ENCODE data around the gene CUEDC2. TPM values are rescaled to one million over a fixed set of nuclear protein-coding genes. Genes with fewer than 3 reads are reported as not detected.

CUEDC2 gene
- total RNA-seq, 1 experiment from 2014 or later = 40.2 TPM

DNA sequence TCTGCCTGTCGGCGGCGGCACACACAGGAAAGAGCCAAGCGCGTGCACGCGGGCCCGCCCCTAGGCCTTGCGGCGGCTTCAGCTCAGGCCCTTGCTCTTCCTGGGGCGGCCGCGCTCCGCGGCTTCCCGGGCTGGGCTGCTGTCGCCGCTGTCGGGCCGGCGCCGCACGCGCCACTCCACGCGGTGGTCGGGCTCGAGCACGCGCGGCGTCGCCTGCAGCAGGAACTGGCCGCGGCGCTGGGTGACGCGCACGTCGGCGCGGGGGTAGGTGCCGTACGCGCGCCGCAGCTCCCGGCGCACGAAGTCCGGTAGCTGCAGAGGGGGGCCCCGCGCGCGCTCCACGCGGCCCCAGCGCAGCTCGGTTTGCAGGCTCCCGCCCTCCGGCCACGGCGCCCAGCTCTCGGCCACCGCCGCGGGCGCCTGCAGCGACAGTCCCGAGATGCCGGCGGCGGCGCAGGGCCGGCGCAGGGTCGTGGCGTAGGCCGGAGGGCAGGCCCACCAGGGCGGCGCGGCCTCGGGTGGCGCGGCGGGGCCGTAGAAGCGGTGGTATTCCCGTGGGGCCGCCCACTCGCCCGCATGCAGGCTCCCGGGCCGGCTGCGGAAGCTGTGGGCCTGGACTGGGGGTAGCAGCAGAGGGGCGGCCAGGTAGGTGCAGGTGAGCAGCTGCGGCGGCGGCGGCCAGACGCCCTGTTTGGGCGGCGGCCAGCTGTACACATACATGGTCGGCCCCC, 18.2 kb upstream of the CUEDC2 start (continued):
- TF ChIP-seq NFYB (CRISPR knock-in tag; conservative IDR thresholded peaks at IDR 0.05; ENCODE audit: low read depth) (no peak), ZNF671 (CRISPR knock-in tag; IDR thresholded peaks at IDR 0.05) (no peak), EMX1 (CRISPR knock-in tag; IDR thresholded peaks at IDR 0.05) (no peak), ZBTB43 (CRISPR knock-in tag; IDR thresholded peaks at IDR 0.05) (no peak; the same call in 1 of the 2 replicates), E2F1 (CRISPR knock-in tag; IDR thresholded peaks at IDR 0.05) (no peak), SP1 (CRISPR knock-in tag; conservative IDR thresholded peaks at IDR 0.05) (peak; percentile 73; the same call in 1 of the 2 replicates), MLX (CRISPR knock-in tag; IDR thresholded peaks at IDR 0.05) (no peak), SOX15 (CRISPR knock-in tag; IDR thresholded peaks at IDR 0.05) (no peak), ATF3 (CRISPR knock-in tag; conservative IDR thresholded peaks at IDR 0.05) (no peak), ATF2 (CRISPR knock-in tag; IDR thresholded peaks at IDR 0.05; ENCODE audit: borderline replicate concordance, low read depth) (no peak)
- TF ChIP-seq, protein P1, sequence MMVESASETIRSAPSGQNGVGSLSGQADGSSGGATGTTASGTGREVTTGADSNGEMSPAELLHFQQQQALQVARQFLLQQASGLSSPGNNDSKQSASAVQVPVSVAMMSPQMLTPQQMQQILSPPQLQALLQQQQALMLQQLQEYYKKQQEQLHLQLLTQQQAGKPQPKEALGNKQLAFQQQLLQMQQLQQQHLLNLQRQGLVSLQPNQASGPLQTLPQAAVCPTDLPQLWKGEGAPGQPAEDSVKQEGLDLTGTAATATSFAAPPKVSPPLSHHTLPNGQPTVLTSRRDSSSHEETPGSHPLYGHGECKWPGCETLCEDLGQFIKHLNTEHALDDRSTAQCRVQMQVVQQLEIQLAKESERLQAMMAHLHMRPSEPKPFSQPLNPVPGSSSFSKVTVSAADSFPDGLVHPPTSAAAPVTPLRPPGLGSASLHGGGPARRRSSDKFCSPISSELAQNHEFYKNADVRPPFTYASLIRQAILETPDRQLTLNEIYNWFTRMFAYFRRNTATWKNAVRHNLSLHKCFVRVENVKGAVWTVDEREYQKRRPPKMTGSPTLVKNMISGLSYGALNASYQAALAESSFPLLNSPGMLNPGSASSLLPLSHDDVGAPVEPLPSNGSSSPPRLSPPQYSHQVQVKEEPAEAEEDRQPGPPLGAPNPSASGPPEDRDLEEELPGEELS (CRISPR knock-in tag; IDR thresholded peaks at IDR 0.05) = no peak

DNA sequence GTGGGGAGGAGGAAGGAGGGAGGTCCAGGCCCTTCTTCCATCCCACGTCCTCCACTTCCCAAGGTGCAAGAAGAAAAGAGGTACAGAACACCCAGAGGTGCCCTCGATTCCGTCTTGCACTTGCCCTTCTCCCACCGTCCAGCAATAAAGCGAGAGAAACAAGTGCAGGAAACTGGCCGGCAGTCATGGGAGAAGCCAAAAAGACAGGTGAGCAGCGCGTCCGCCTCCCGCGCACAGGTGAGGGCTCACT, 17.7 kb upstream of the CUEDC2 start:
- no peak for TF ChIP-seq RORB (CRISPR knock-in tag; IDR thresholded peaks at IDR 0.05)
- TF ChIP-seq SMAD3 (CRISPR knock-in tag; IDR thresholded peaks at IDR 0.05; ENCODE audit: borderline replicate concordance) = peak; percentile 80; the same call in 1 of the 2 replicates
- Mint-ChIP-seq H3K4me3 (peak overlapping the region; percentile 93), H3K27me3 (ENCODE audit: low read depth) (no peaks in the 10 kb centered on the region), H3K4me1 (peaks cover 36% of the 10 kb centered on the region), H3K36me3 (peaks cover 9% of the 10 kb centered on the region), H3K9me3 (no peaks in the 10 kb centered on the region), H3K27ac (peak overlapping the region; percentile 83)
- ChIA-PET POLR2A (interaction anchor here (0.7 to 3.1 kb wide), 9 partner anchors 11 to 104 kb away, joined by 3 to 37 read pairs (median 5); partner anchors contain the start of genes CUEDC2, FBXL15 and PSD), CTCF (interaction anchor here (0.6 to 4.0 kb wide), 16 partner anchors 12 to 218 kb away, joined by 3 to 40 read pairs (median 8); partner anchors contain the start of genes FBXL15 and NFKB2)
- ATAC-seq (no peak), DNase-seq (ENCODE audit: low spot score) (no peak)

DNA sequence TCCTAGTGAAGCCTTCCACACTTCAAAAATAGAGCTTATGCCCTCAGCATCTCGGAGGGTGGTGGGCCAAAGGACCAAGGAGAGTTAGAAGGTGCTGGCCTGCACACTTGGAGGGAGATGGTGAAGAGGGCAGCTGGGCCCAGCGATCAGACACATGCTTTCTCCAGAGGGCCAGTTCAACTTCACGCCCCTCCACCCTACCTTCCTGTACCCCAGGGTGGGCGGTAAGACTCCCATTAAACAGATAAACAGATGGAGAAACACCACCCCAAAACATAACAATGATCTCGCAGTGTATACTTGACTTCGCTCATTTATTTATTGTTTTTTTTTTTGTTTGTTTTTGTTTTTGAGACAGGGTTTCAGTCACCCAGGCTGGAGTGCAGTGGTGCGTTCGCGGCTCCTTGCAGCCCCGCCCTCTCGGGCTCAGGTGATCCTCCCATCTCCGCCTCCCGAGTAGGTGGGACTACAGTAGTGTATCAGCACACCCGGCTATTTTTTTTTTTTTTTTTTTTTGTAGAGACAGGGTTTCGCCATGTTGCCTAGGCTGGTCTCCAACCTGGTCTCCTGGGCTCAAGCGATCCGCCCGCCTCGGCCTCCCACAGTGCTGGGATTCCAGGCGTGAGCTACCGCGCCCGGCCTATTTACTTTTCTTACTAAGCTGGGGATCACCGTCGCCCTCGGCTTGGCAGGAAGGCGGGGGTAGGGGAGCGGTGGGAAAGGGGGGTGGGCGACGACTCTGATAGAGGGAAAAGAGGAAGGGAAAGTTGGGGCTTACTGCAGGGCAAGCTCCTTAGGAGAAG, 17.1 kb upstream of the CUEDC2 start:
- Mint-ChIP-seq H3K36me3 (peaks cover 9% of the 10 kb centered on the region), H3K4me1 (peaks cover 31% of the 10 kb centered on the region), H3K4me3 (peak overlapping the region; percentile 93), H3K9me3 (no peaks in the 10 kb centered on the region), H3K27me3 (ENCODE audit: low read depth) (no peaks in the 10 kb centered on the region), H3K27ac (peak overlapping the region; percentile 83)
- ChIA-PET POLR2A (interaction anchor here (0.7 to 3.1 kb wide), 6 partner anchors 11 to 50 kb away, joined by 5 to 37 read pairs (median 10); partner anchors contain the start of genes CUEDC2 and FBXL15), CTCF (interaction anchor here (0.6 to 4.0 kb wide), 11 partner anchors 14 to 488 kb away, joined by 3 to 40 read pairs (median 10); partner anchors contain the start of genes FBXL15 and NFKB2)
- TF ChIP-seq ATF1 (CRISPR knock-in tag; IDR thresholded peaks at IDR 0.05) = no peak
- 0 out of 2 replicates have a peak, but pooled peaks have one; percentile 18 for TF ChIP-seq USF1 (CRISPR knock-in tag; IDR thresholded peaks at IDR 0.05)
- TF ChIP-seq SMAD4 (CRISPR knock-in tag; IDR thresholded peaks at IDR 0.05) = no peak
- ATAC-seq (peak; percentile 83), DNase-seq (ENCODE audit: low spot score) (peak; percentile 83)

Data from WTC11 (cell line).